Measurements from ENCODE around the gene UQCC3. TPM values are rescaled to one million over a fixed set of nuclear protein-coding genes. Genes with fewer than 3 reads are reported as not detected.
A peak's percentile ranks its signal among the peaks of the same experiment; 100 is the strongest.
"Not testable (repeated sequence)": the region's sequence is repeated elsewhere in the genome, so short reads cannot be mapped to it uniquely, and the experiment has no call there.

Gene UQCC3
- total RNA-seq, 1 donor from 2014 or later = 7.8 TPM

DNA sequence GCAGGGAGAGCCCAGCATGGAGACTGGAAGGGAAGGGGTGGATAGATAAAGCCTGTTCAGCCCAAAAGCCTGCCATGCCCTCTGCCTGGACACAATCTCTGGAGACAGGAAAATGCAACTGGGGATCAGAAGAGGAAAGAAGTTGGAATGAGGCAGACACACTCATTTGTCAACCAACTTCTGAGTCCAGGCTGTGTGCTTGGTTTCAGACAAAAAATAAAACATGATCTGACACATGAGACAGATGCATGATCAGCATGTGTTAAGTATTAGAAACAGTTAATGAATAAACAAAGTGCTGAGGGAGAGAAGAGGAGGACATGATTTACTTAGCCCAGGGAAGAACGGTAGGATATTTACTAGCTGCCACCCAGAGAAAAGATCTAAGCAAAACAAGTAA, 17.0 kb downstream of the UQCC3 start:
- peak; percentile 6 for ATAC-seq (ENCODE audit: poor library complexity)
- no peak for DNase-seq

DNA sequence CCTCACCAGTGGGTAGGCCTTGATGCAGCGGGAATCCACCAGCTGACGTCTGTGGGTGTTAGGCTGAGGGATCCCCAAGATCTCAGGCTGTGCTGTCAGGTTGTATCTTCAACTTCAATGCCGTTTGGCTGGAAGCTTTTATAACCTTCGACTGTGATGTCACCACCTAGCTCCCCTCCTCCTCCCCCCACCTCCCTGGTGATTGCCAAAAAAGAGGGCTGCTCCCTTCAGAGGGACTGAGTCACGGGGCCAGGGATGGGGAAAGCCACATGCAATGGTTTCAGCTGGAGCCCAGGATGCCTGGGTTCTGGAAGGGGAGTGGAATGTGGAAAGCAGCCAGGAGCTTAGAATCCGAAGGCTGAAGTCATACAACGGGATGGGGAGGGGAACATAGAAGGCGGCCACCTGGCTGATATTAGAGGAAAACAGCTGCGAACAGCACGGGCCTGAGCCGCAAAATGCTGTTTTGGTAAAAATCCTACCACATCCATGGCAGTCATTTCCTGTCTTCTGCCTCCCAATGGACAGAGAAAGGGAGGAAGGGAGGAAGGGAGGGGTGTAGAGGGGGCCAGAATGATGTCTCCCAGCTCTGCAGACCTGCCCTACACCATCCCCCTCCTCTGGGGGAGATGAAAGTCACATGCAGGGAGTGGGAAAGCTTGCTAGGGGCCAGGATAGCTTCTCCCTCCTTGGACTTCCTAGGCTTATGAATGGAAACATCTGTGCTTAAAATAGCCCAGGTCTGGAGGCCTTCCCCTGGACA, 18.1 kb downstream of the UQCC3 start, which contains the start of gene LRRN4CL:
Gene LRRN4CL, minus strand, starts transcription at position 110 of the 763 bp plus-strand sequence. CDS start 1,022 bp downstream, outside the sequence.
- ATAC-seq (ENCODE audit: poor library complexity) = peak; percentile 88
- intact Hi-C loops (cut with DNase I) = loop anchor here (10.0 kb wide), 1 partner anchor 295 kb away; no protein-coding TSS in a partner anchor
- peak; percentile 82 for DNase-seq

More for the DNA sequence above, 17.0 kb downstream of the UQCC3 start:
- intact Hi-C loops (cut with DNase I) = no loop called here

DNA sequence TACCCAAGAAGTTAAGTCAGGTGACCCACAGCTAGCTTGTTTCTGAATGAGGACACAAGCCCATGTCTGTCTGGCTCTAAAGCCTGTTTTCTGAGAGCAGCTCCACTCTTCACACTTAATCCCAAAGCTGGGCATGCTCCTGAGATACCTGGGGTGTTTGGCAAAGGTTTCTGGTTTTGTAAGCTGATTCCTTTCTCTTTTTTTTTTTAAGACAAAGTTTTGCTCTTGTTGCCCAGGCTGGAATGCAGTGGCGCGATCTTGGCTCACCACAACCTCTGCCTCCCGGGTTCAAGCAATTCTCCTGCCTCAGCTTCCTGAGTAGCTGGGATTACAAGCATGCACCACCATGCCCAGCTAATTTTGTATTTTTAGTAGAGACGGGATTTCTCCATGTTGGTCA, 22.2 kb downstream of the UQCC3 start:
- DNase-seq; ATAC-seq (ENCODE audit: poor library complexity): not testable (repeated sequence)
- intact Hi-C loops (cut with DNase I) = loop anchor here (10.0 kb wide), 1 partner anchor 299 kb away; no protein-coding TSS in a partner anchor

DNA sequence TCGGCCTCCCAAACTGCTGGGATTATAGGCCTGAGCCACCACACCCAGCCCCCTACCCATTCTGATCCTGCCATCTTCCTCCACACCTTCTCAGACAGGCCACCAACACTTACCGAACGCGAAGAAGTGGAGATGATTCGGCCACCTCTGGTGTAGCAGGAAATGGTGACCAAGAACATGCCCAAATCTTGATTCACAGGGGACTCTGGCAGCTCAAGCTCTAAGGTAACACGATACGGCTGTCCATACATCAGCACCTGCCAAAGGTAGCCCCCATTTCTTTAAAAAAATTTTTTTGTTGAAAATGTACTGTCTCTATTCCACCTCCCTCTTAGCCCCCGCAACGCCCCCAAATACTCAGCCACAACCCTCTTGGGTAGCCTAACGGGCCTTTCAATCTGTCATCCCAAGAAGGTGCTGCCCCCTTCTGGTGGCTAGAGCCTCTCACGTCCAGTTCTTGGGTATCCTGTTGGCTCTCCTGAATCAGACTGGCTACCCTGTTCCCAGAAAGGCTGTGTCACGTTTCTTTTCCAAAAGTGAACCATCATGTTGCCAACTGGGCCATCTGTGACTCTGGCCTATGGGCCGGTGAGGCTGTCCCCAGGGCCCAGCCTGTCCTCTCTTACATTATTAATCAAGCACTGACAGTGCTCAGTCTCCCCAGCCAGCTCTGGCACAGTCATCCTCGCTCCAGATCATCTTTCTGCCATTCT, 23.1 kb downstream of the UQCC3 start:
- ATAC-seq (ENCODE audit: poor library complexity) (peak; percentile 83), DNase-seq (peak; percentile 86)
- intact Hi-C loops (cut with DNase I) = loop anchor here (10.0 kb wide), 1 partner anchor 300 kb away; no protein-coding TSS in a partner anchor

DNA sequence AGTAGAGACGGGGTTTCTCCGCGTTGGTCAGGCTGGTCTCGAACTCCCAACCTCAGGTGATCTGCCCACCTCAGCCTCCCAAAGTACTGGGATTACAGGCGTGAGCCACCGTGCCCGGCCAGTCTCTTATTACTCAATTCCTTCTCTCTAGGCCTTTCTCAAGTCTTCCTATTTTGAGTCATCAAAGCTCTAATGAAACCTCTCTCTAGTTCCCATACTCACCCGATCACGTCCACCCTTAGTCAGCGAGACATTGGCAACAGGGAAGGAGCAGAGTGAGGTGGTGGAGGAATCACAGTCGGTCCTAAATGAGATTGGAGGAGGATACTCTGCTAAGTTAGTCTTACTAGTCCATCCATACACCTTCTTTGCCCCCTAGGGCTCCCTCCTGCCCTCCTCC, 30.8 kb downstream of the UQCC3 start:
- DNase-seq = no peak
- ATAC-seq (ENCODE audit: poor library complexity) = no peak
- intact Hi-C loops (cut with DNase I) = no loop called here

DNA sequence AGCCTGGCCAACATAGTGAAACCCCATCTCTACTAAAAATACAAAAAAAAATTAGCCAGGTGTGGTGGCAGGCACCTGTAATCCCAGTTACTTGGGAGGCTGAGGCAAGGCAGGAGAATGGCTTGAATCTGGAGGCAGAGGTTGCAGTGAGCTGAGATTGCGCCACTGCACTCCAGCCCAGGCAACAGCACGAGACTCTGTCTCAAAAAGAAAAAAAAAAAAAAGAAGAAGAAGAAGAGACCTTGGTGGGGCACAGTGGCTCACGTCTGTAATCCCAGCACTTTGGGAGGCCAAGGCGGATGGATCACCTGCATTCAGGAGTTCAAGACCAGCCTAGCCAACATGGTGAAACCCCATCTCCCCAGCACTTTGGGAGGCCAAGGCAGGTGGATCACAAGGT, 32.4 kb downstream of the UQCC3 start:
- DNase-seq; ATAC-seq (ENCODE audit: poor library complexity); intact Hi-C loops (cut with DNase I): not testable (repeated sequence)

DNA sequence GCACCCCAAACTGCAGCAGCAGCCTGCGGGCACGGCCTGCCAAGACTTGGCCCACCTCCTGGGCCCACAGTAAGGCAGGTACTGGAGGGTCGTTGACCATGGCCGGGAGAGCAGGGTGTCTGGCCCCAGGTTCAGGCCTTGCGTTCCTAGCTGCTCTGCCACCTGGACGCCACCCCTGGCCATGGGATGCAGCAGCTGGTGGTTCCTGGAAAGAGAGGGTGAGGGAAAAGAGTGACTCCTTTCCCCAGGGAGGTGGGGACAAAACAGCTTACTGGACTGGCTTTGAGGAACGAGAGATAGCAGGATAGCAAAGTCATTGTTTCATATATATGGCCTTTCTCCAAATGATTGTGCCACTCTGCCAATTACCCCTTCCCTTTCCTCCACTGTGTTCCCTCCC, 33.9 kb downstream of the UQCC3 start:
- intact Hi-C loops (cut with DNase I) = no loop called here
- ATAC-seq (ENCODE audit: poor library complexity) = no peak
- no peak for DNase-seq

DNA sequence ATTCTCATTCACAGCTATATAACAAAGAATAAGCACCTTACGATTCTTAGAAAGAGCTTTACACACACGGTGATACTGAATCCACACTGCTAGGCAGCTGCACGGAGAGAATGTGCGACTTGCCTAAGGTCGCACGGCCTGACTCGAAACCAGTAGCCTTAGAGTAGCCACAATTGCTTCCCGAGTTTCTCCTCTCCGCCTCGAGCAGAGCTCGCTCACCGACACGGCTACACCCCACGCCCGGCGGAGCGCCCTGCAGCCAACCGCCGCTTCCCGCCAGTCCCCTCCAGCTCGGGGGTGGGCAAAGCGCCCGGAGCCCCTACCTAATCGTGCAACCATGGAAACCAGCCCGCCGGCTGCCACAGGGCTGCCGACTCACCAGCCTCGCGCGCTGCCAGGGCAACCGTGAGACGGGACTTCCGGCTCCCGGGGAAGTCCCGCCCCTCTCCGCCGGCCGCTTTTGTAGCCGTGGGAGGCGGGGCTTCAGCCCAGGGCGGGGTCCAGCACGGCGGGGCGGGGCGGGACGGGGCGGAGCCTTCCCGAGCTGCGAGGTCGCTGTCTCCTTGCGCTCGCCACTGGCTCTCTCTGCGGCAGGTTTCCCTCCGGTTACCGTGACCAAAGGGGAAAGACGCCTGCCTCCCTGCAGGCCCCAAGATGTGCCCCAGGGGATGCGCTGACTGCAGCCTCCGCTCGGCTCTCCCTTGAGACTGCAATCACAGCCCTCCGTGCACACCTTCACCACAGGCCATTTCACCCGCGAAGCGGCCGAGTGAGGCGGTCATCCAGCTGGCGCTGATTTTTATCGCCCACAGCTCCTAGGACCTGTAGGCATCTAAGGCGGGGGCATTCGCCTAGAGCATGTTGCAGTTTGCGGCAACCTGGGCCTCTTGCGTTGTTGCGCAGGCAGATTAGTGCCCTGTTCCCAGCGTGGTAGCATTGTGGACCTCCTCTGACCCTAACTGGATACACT, 34.7 kb downstream of the UQCC3 start:
- DNase-seq (peak; percentile 97), ATAC-seq (ENCODE audit: poor library complexity) (peak; percentile 88)
- intact Hi-C loops (cut with DNase I) = no loop called here

DNA sequence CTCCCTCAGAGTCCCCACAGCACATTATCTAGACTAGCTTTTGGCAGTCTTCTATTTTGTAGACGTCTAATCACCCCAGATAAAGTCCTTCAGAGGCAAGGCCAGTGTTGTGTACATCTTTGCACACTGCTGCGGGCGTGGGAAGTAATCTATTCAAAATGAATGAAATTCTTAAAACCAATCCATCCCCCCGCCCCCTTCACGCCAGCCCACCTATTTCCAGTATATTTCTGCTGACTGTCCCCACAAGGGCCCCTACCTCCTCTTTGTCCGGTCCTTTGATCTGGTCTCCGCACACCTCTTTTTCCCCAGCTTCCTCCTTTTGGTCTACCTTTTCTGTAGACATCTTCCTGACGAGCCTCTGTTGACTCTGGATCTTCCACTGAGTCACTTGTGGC, 35.4 kb downstream of the UQCC3 start:
- DNase-seq = no peak
- ATAC-seq (ENCODE audit: poor library complexity) = no peak
- intact Hi-C loops (cut with DNase I) = no loop called here

DNA sequence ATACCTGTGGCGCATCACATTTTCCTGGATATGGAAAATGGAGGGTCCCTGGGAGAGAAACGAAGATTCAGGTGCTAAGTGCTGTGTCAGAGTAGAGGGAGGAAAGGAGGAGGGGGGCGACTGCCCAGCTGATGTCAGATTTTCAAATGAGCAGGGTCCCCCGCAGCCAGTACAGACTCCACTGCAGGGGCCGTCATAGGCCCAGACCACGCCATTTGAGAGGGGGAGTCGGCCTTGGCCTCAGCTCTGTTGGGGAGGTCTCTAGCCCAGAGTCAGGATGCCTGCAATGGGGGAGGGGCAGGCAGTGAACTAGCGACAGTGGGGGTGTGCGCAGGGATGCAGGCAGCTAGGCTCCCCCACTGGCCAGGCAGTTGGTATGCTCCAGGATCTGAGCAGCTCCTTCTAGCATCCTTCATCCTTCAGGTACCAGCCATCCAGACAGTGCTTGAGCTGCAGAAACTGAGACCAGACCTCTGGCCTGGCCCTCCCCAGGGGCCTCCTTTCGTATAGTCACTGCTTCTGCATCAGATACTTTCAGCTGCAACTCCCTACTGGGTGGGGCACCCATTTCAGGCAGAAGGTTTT, 35.9 kb downstream of the UQCC3 start, which contains the start of the genes BSCL2 and GNG3:
Gene BSCL2, minus strand, starts transcription at position 148 of the 585 bp plus-strand sequence. CDS start 229 bp downstream, outside the sequence.
Gene GNG3, plus strand, starts transcription at position 400 of the 585 bp plus-strand sequence. CDS start 620 bp downstream, outside the sequence.
- ATAC-seq (ENCODE audit: poor library complexity) (no peak), DNase-seq (no peak)
- intact Hi-C loops (cut with DNase I) = no loop called here

DNA sequence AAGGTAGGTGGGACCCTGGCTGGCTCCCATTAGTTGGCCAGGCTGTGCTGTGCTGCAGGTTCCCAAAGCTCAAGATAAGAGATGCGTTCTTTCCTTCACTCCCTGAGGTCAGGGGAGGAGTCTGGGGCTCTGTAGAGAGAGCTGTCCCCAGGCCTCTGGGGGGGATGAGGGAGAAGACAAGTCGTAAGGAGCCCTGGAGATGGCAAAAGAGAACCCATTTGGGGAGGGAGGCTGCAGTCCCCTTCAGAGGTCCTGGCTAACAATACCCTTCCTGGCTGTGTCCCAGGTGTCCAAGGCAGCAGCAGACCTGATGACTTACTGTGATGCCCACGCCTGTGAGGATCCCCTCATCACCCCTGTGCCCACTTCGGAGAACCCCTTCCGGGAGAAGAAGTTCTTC, 36.9 kb downstream of the UQCC3 start:
- intact Hi-C loops (cut with DNase I) = no loop called here
- DNase-seq (no peak), ATAC-seq (ENCODE audit: poor library complexity) (no peak)

DNA sequence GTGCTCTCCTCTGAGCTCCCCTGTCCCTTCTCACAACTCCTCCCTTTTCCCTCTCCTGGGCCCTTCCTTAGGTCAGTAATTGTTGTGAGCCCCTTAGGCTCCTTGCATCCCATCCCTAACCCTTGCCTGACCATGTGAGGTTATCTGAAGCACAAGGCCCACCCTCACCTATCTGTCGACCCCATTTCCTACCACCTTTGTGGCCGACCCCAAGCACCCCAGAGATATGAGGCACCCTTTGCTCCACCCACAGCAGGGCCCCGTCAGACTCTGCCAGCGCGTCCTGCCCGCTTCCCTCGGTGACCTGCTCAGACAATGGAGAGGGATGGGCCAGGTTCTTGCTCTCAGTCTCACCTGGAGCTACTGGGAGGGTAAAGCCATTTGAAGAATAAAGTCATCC, 37.3 kb downstream of the UQCC3 start:
- intact Hi-C loops (cut with DNase I) = no loop called here
- ATAC-seq (ENCODE audit: poor library complexity) = no peak
- no peak for DNase-seq

DNA sequence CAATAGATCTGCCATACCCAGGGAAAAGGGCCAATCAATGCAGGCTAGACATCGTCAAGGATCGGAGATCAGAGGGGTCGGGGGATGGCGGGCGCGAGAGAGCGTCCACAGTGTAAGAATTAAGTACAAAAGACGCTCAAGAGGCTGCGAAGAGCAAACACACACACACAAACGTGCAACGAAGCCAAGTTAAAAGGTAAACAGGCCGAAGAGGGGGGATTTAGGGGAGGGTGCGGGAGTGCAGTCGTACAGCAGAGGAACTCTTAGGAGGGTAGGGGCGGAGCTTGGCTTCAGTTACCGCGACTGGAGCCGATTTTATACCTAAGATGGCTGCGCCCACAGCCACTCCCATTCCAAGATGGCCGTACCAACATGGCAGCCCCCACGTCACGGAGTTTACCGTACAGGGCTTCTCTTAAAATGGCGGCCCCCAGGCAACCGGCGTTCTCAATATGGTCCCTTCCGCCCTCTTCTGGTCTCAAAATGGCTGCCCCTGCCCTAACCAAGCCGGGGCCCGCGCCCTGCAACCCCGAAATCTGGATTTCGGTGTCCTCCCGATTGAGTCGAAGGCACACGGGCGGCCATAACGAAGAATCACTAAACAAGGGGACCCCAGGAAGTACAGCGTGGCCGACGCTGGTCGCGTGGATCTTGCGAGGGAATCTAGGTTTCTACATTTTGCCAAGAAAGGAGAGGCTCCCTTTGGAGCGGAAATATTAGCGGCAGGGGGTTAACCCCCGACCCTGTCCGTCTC, 38.0 kb downstream of the UQCC3 start:
- intact Hi-C loops (cut with DNase I) = no loop called here
- ATAC-seq (ENCODE audit: poor library complexity) (peak; percentile 85), DNase-seq (peak; percentile 99)

DNA sequence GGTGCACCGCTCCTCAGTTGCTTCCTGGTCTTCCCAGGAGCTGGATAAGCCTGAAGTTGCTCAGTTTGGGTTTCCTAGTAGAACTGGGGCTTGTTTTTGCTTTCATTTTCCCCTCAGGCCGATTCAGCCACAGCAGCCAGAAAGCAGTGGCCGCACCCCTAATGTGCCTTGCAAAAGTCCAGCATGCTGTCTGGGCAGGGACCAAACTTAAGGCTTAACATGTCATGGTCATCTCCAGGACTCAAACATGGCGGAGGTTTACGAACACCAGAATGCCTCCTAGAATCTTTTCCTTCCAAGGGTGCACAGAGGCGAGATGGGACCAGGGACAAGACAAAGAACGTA, 38.5 kb downstream of the UQCC3 start:
- ATAC-seq (ENCODE audit: poor library complexity) = no peak

DNA sequence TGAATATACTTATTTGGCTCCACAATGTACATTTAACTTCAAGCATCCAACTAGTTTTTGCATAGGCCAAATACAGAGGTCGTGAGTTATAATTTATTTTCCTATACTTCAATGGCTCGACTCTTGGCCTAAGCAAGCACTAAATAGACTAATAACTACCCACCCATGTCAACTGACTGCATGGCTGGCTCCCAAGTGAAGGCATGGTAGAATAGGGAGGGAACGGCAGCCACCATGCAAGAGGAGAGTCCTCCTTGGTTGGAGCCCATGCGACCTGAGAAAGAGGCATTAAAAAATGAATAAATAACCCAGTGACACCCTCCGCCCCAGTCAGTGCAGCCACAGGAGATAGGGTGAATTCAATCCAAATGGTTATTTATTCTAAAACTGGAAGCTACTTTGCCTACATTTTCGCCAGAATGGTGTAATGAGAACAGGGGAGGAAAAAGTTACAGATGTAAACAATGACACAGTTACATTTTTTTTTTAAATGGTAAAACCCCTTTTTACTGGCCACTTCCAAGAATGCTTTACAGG, 40.9 kb downstream of the UQCC3 start:
- intact Hi-C loops (cut with DNase I) = no loop called here
- no peak for ATAC-seq (ENCODE audit: poor library complexity)
- no peak for DNase-seq

More for the DNA sequence above, 38.5 kb downstream of the UQCC3 start:
- intact Hi-C loops (cut with DNase I) = no loop called here
- no peak for DNase-seq

DNA sequence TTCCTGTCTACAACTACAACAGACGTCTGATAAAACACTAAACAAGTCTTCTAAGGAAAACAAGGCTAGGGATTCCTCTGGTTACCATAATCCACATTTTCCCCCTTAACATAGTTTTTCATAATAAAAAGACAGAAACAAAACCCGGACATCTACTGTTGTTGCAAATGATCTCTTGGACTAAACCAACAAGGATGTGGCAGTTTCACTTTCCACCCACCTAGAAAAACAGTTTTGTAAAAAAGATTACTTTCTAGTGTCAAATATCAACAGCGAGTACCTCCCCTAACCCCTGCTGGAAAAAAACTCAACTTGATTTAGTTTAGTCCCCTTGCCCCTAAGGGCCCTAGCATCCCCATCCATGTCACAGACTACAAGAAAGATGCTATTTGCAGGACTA, 41.4 kb downstream of the UQCC3 start:
- no peak for DNase-seq
- intact Hi-C loops (cut with DNase I) = no loop called here
- ATAC-seq (ENCODE audit: poor library complexity) = no peak

DNA sequence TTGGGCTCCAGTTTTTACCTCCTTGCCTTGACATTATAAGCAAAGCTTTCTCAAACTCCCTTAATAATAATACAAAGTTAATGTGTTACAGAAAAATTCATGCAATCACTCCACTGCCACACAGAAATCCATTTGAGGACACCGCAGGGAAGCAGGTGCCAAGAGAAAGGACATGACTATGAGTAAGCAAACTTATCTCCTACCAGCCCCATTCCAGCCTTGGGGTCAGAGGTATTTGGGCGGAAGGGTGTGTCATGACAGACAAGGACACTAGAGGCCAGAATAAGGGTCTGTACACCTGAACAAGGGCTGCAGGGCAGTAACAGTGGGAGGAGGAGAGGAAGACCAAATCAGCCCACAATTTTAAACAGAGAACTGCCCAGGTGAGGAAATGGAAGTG, 41.9 kb downstream of the UQCC3 start:
- intact Hi-C loops (cut with DNase I) = no loop called here
- ATAC-seq (ENCODE audit: poor library complexity) (peak; percentile 10), DNase-seq (no peak)

All from Right ventricle myocardium superior (tissue), 1 donor.